ENCODE data around the gene METTL26. TPM values are rescaled to one million over a fixed set of nuclear protein-coding genes. Genes with fewer than 3 reads are reported as not detected.

The METTL26 gene
- total RNA-seq, 3 donors from 2014 or later: 108 to 136 (median 130) TPM

- H3K4me1 ChIP-seq: peaks cover 15 to 35% of the 10 kb centered on the region in 2 donors
- DNase-seq (ENCODE audit: low spot score in 2 of 2): peak; percentile 76 to 88
These were observed 43.9 kb upstream of the METTL26 start, which contains the start of gene STUB1 for GRCh38 chr16:679814-680624. Gene STUB1, plus strand, starts transcription at chr16:680410. Its CDS starts 116 bp downstream, at chr16:680526.

GRCh38 chr16:678858-679813 lies 43.0 kb upstream of the METTL26 start:
- Histone ChIP-seq H3K27me3 (no peaks in the 10 kb centered on the region), H3K27ac (peak overlapping the region; percentile 80 to 96), H3K9me3 (no peaks in the 10 kb centered on the region), H3K36me3 (no peaks in the 10 kb centered on the region), H3K4me1 (peaks cover 9 to 31% of the 10 kb centered on the region in 2 donors), H3K4me3 (peak overlapping the region; percentile 72 to 90 (median 86))
- intact Hi-C loops (cut with DNase I; ENCODE audit: low total_unique reads): no loop called here
- peak in 1 of 2 donors; percentile 73 for DNase-seq (ENCODE audit: low spot score in 2 of 2)
- peak in 1 of 3 donors; percentile 18 for TF ChIP-seq POLR2AphosphoS5 (IDR thresholded peaks at IDR 0.05)
- no peak for TF ChIP-seq POLR2A (IDR thresholded peaks at IDR 0.05)

More at GRCh38 chr16:679814-680624, 43.9 kb upstream of the METTL26 start, which contains the start of gene STUB1:
- peak within 1 kb of the TSS; percentile 80 to 96 for H3K27ac ChIP-seq
- intact Hi-C loops (cut with DNase I; ENCODE audit: low total_unique reads): no loop called here
- H3K36me3 ChIP-seq: no peaks in the 10 kb centered on the region
- no peaks in the 10 kb centered on the region for H3K27me3 ChIP-seq
- TF ChIP-seq POLR2AphosphoS5 (IDR thresholded peaks at IDR 0.05): peak in 2 of 3 donors; percentile 50 to 54
- TF ChIP-seq CTCF (IDR thresholded peaks at IDR 0.05): no peak
- H3K4me3 ChIP-seq: peak within 1 kb of the TSS; percentile 72 to 90 (median 86)
- no peaks in the 10 kb centered on the region for H3K9me3 ChIP-seq

DNA sequence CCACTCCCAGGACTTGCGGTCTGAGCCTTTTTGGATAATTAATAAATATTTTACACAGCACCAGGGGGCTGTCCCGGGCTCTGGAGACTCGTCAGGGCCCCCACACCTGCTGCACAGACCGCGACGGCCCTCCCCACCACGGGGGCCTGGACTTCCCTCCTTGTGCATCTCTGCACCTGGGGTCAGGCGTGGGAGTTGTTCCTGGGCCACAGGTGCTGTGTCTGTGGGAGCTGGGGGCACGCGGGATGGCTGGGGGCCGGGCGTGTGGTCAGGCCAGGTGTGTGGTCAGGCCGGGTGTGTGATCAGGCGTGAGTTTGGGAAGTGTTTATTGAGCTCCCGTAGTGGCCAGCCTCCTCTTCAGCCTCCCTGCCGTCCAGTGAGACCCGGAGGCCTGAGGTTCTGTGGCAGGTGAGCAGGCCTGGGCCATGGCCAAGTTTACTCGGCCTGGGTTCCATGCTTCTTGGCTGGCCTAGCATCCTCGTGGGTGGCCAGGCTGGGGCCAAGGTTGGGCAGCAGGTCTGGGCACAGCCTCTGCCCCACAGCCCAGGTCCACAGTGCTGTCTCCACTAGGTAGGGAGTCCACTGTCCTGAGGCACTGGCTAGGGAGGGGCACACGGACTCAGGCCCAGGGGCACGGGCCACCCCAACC lies 42.2 kb upstream of the METTL26 start:
- Histone ChIP-seq H3K27ac (peak overlapping the region; percentile 80 to 96), H3K27me3 (no peaks in the 10 kb centered on the region), H3K36me3 (no peaks in the 10 kb centered on the region), H3K4me3 (no peak overlapping the region), H3K9me3 (no peaks in the 10 kb centered on the region), H3K4me1 (peaks cover 9 to 27% of the 10 kb centered on the region in 2 donors)
- no peak for TF ChIP-seq CTCF (IDR thresholded peaks at IDR 0.05)
- no peak for TF ChIP-seq POLR2A (IDR thresholded peaks at IDR 0.05)
- TF ChIP-seq POLR2AphosphoS5 (IDR thresholded peaks at IDR 0.05): no peak
- intact Hi-C loops (cut with DNase I; ENCODE audit: low total_unique reads): no loop called here
- DNase-seq (ENCODE audit: low spot score in 2 of 2): no peak

DNA sequence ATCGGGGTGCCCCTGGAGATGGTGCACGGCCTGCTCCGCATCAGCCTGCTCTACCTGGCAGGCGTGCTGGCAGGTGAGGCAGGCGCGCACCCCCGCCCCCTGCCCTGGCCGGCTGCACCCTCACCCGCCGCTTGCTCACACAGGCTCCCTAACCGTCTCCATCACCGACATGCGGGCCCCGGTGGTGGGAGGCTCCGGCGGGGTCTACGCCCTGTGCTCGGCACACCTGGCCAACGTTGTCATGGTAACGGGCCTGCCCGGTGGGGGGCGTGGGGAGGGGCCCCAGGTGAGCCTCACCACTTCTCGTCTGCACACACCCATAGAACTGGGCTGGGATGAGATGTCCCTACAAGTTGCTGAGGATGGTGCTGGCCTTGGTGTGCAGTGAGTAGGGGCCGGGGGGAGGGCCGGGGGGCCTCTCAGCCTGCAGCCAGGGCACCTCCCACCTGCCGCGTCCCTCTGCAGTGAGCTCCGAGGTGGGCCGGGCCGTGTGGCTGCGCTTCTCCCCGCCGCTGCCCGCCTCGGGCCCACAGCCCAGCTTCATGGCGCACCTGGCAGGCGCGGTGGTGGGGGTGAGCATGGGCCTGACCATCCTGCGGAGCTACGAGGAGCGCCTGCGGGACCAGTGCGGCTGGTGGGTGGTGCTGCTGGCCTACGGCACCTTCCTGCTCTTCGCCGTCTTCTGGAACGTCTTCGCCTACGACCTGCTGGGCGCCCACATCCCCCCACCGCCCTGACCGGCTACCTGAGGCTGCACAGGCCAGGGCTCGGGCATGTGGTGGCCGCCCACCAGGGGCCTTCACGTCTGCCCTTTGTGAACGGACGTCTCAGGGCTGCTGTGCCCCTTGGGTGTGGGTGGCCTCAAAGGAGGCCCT lies 41.4 kb upstream of the METTL26 start:
- H3K4me1 ChIP-seq: peaks cover 9 to 21% of the 10 kb centered on the region in 2 donors
- no peak for DNase-seq (ENCODE audit: low spot score in 2 of 2)

More for the DNA sequence above, 41.4 kb upstream of the METTL26 start:
- no peak for TF ChIP-seq POLR2AphosphoS5 (IDR thresholded peaks at IDR 0.05)
- no peak for TF ChIP-seq CTCF (IDR thresholded peaks at IDR 0.05)
- no peak for TF ChIP-seq POLR2A (IDR thresholded peaks at IDR 0.05)
- Histone ChIP-seq H3K27me3 (no peaks in the 10 kb centered on the region), H3K27ac (no peak overlapping the region), H3K4me3 (peak overlapping the region in 2 of 3 donors; percentile 15 to 39), H3K36me3 (peaks cover 1% of the 10 kb centered on the region), H3K9me3 (no peaks in the 10 kb centered on the region)
- intact Hi-C loops (cut with DNase I; ENCODE audit: low total_unique reads): no loop called here

Data from breast epithelium (tissue), 4 donors.